K562 (cell line): Measurements from ENCODE around the gene CCDC27. TPM values are rescaled to one million over a fixed set of nuclear protein-coding genes. Genes with fewer than 3 reads are reported as not detected.

Experiments used
- ADNP ChIP-seq: fragments of 200-800 bp; sonication (Bioruptor generic); IDR thresholded peaks from 2 replicates; pipeline ENCODE4 v1.6.1; 2016; ENCODE audit warnings: missing genetic modification characterization, missing compliant biosample characterization
- C11orf30 ChIP-seq: fragments of 450-650 bp; IDR thresholded peaks from 2 replicates; pipeline ENCODE4 v1.6.1; 2016; ENCODE audit warnings: low read depth, mild to moderate bottlenecking
- CHD1 ChIP-seq: fragments of 200-600 bp; sonication (generic); IDR thresholded peaks from one replicate; pipeline ENCODE4 v1.6.1; 2012; ENCODE audit warnings: mild to moderate bottlenecking, moderate library complexity, low read length, inconsistent platforms
- CHD4 ChIP-seq: fragments of 200-600 bp; sonication (generic); IDR thresholded peaks from 3 replicates; pipeline ENCODE4 v1.6.1; 2012; ENCODE audit warnings: low read depth, mild to moderate bottlenecking, mixed read lengths, low read length, inconsistent platforms; ENCODE audit not compliant: insufficient read depth, insufficient replicate concordance, poor library complexity, severe bottlenecking
- DIDO1 ChIP-seq: fragments of 450-650 bp; IDR thresholded peaks from 2 replicates; pipeline ENCODE4 v1.6.1; 2016; ENCODE audit warnings: low read depth, missing biosample characterization, missing genetic modification characterization
- ERF ChIP-seq: fragments of 450-650 bp; formaldehyde crosslinking; IDR thresholded peaks from 2 replicates; pipeline ENCODE4 v1.4.0; 2020; ENCODE audit warnings: mild to moderate bottlenecking, mixed read lengths
- GABPB1 ChIP-seq: sonication (generic); formaldehyde crosslinking; IDR thresholded peaks from 2 replicates; pipeline ENCODE4 v1.8.0; 2022; ENCODE audit warnings: mild to moderate bottlenecking, missing genetic modification reagents
- HEY1 ChIP-seq: fragments of 250-450 bp; sonication (Bioruptor Pico); IDR thresholded peaks from 2 replicates; pipeline ENCODE4 v1.5.0; 2020; ENCODE audit warnings: mild to moderate bottlenecking, moderate library complexity, borderline replicate concordance
- HMGN3 ChIP-seq: IDR thresholded peaks from 2 replicates; pipeline ENCODE4 v1.6.1; 2011; ENCODE audit warnings: borderline replicate concordance, low read depth, mild to moderate bottlenecking, mixed read lengths, low read length; ENCODE audit not compliant: insufficient read length; ENCODE audit errors: extremely low read depth
- HNRNPL ChIP-seq: fragments of 200-400 bp; formaldehyde crosslinking; IDR thresholded peaks from 2 replicates; pipeline ENCODE4 v1.6.1; 2017; ENCODE audit warnings: low read depth, mild to moderate bottlenecking, low read length
- NFE2L1 ChIP-seq: fragments of 450-650 bp; IDR thresholded peaks from 2 replicates; pipeline ENCODE4 v1.6.1; 2016; ENCODE audit warnings: missing genetic modification characterization, low read depth, mild to moderate bottlenecking, missing compliant biosample characterization, moderate library complexity, borderline replicate concordance
- NR2C1 ChIP-seq, 2 experiments: fragments of 450-650 bp; IDR thresholded peaks; 2 replicates each; pipeline ENCODE4 v1.6.1; 2017; ENCODE audit warnings: mild to moderate bottlenecking in 2 of 2, antibody characterized with exemption in 1 of 2, inconsistent platforms in 1 of 2, missing compliant biosample characterization in 1 of 2, missing genetic modification characterization in 1 of 2
- NRF1 ChIP-seq, 2 experiments: fragments of 450-650 bp; IDR thresholded peaks in 1 of 2; conservative IDR thresholded peaks in 1 of 2; 2 replicates each; pipeline ENCODE4 v1.6.1; 2014; ENCODE audit warnings: mild to moderate bottlenecking in 2 of 2
- PCBP1 ChIP-seq: fragments of 200-400 bp; formaldehyde crosslinking; IDR thresholded peaks from 2 replicates; pipeline ENCODE4 v1.6.1; 2018; ENCODE audit warnings: mild to moderate bottlenecking, low read depth, low read length; ENCODE audit not compliant: poor library complexity, severe bottlenecking
- PHF20 ChIP-seq: fragments of 450-650 bp; IDR thresholded peaks from 2 replicates; pipeline ENCODE4 v1.6.1; 2018; ENCODE audit not compliant: partially characterized antibody
- RBBP5 ChIP-seq: fragments of 200-600 bp; sonication (generic); IDR thresholded peaks from 2 replicates; pipeline ENCODE4 v1.6.1; 2012; ENCODE audit warnings: borderline replicate concordance, mild to moderate bottlenecking, low read length, control low read depth, inconsistent platforms; ENCODE audit not compliant: insufficient read depth, poor library complexity, severe bottlenecking
- SETDB1 ChIP-seq: IDR thresholded peaks from one replicate; pipeline ENCODE4 v1.6.1; 2012; ENCODE audit warnings: low read length, control low read depth, inconsistent platforms
- SIN3B ChIP-seq: fragments of 450-650 bp; IDR thresholded peaks from 2 replicates; pipeline ENCODE4 v1.6.1; 2017; ENCODE audit warnings: low read depth, mild to moderate bottlenecking, moderate library complexity
- ZNF134 ChIP-seq: fragments of 250-450 bp; sonication (Bioruptor Pico); conservative IDR thresholded peaks from 2 replicates; pipeline ENCODE4 v1.4.0; 2020
- ZNF274 ChIP-seq: IDR thresholded peaks from 2 replicates; pipeline ENCODE4 v1.6.1; 2011; ENCODE audit warnings: low read depth, mild to moderate bottlenecking, low read length, moderate library complexity, borderline replicate concordance
- polyA plus RNA-seq, 8 experiments: library from polyadenylated mRNA; depleted of rRNA in 4 of 8; stranded (reverse) in 5 of 8; unstranded in 3 of 8; fragments of >200 nt; fragmentation: Nextera tagmentation in 2 of 8; fragmentation: Illumina TruSeq in 1 of 8; extraction: Ambion mirVana in 2 of 8; extraction: Trizol in 1 of 8; gene quantifications; 2 replicates each; pipeline versions ENCODE4 v1.2.1 to v1.2.3, GENCODE V29; 2011 to 2014; ENCODE audit warnings: inconsistent platforms in 1 of 8, missing spikeins in 1 of 8
- total RNA-seq, 7 experiments: library from RNA; depleted of rRNA in 6 of 7; stranded (reverse); fragments of >200 nt in 6 of 7; fragmentation: Illumina TruSeq in 2 of 7; extraction: Trizol in 2 of 7; gene quantifications; 2 replicates each; pipeline versions ENCODE4 v1.2.1 to v1.2.3, GENCODE V29; 2011 to 2021; ENCODE audit warnings: low replicate concordance in 1 of 7
- TF ChIP-seq, protein P1 (sequence below): fragments of 450-650 bp; formaldehyde crosslinking; IDR thresholded peaks from 2 replicates; pipeline ENCODE4 v1.4.0; 2020; ENCODE audit warnings: mild to moderate bottlenecking, moderate library complexity
- TF ChIP-seq, protein P2 (sequence below): fragments of 450-650 bp; IDR thresholded peaks from 2 replicates; pipeline ENCODE4 v1.6.1; 2016; ENCODE audit warnings: borderline replicate concordance
- TF ChIP-seq, protein P3 (sequence below), 2 experiments: fragments of 450-650 bp; conservative IDR thresholded peaks; 2 replicates each; pipeline ENCODE4 v1.6.1; 2017; ENCODE audit warnings: mild to moderate bottlenecking in 2 of 2, moderate library complexity in 2 of 2

Gene CCDC27
- total and polyA plus RNA-seq, 9 of the 15 experiments (the other 6 are each of a cell fraction or from before 2014, with no cell fraction given): 0.01 to 0.04 TPM; not detected in 7

DNA sequence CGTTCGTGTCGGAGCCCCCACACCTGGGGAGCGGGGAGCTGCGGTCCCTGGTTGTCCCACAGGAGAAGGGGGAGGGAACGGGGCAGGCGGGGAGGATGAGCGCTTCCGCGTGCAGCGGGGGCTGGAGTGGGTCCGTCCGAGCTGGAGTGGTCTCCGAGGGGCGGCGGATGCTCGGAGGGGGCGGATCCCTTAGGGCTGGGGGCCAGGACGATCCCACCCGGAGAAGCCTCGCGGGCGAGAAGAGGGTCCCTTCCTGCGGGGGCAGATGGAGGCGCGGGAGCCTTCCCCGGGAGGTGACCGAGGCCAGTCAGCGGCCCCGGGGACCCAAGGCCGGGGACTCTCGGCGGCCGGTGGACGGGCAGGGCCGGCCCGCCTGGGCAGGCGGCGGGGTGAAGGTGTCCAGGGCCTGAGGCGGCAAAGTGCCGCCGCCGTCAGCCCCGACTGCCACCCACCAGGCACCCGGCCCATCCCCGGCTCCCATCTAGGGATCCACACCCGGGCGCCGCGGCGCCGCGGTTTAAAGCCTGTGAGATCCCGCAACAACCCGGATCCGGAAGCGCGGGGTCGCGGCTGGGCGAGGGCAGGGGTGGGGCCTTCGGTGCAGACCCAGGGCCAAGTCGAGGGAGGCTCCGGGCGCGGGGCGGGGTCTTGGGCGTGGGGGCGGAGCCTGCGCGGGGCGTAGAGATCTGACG is 5.3 kb upstream of the CCDC27 start (continued):
- TF ChIP-seq, protein P1, sequence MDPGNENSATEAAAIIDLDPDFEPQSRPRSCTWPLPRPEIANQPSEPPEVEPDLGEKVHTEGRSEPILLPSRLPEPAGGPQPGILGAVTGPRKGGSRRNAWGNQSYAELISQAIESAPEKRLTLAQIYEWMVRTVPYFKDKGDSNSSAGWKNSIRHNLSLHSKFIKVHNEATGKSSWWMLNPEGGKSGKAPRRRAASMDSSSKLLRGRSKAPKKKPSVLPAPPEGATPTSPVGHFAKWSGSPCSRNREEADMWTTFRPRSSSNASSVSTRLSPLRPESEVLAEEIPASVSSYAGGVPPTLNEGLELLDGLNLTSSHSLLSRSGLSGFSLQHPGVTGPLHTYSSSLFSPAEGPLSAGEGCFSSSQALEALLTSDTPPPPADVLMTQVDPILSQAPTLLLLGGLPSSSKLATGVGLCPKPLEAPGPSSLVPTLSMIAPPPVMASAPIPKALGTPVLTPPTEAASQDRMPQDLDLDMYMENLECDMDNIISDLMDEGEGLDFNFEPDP (CRISPR knock-in tag): no peak
- TF ChIP-seq GABPB1: peak; percentile 88
- peak; percentile 87 to 88 for TF ChIP-seq NRF1 (conservative IDR thresholded peaks at IDR 0.05 in 1 of 2, IDR thresholded peaks at IDR 0.05 in 1 of 2)
- TF ChIP-seq, protein P2, sequence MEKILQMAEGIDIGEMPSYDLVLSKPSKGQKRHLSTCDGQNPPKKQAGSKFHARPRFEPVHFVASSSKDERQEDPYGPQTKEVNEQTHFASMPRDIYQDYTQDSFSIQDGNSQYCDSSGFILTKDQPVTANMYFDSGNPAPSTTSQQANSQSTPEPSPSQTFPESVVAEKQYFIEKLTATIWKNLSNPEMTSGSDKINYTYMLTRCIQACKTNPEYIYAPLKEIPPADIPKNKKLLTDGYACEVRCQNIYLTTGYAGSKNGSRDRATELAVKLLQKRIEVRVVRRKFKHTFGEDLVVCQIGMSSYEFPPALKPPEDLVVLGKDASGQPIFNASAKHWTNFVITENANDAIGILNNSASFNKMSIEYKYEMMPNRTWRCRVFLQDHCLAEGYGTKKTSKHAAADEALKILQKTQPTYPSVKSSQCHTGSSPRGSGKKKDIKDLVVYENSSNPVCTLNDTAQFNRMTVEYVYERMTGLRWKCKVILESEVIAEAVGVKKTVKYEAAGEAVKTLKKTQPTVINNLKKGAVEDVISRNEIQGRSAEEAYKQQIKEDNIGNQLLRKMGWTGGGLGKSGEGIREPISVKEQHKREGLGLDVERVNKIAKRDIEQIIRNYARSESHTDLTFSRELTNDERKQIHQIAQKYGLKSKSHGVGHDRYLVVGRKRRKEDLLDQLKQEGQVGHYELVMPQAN: 0 out of 2 replicates have a peak, but pooled peaks have one; percentile 36
- no peak for TF ChIP-seq ADNP (tag)
- TF ChIP-seq HMGN3: peak; percentile 60
- TF ChIP-seq ERF: peak; percentile 61; the same call in 1 of the 2 replicates
- no peak for TF ChIP-seq ZNF134 (CRISPR knock-in tag)
- TF ChIP-seq, protein P3, sequence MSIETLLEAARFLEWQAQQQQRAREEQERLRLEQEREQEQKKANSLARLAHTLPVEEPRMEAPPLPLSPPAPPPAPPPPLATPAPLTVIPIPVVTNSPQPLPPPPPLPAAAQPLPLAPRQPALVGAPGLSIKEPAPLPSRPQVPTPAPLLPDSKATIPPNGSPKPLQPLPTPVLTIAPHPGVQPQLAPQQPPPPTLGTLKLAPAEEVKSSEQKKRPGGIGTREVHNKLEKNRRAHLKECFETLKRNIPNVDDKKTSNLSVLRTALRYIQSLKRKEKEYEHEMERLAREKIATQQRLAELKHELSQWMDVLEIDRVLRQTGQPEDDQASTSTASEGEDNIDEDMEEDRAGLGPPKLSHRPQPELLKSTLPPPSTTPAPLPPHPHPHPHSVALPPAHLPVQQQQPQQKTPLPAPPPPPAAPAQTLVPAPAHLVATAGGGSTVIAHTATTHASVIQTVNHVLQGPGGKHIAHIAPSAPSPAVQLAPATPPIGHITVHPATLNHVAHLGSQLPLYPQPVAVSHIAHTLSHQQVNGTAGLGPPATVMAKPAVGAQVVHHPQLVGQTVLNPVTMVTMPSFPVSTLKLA (conservative IDR thresholded peaks at IDR 0.05): peak; percentile 33 to 63; a peak in 2 of 4 replicates
- TF ChIP-seq NR2C1 (IDR thresholded peaks at IDR 0.05): peak; percentile 98
- TF ChIP-seq NR2C1 (tag; IDR thresholded peaks at IDR 0.05): peak; percentile 98
- peak; percentile 86 for TF ChIP-seq PHF20
- 0 out of 2 replicates have a peak, but pooled peaks have one; percentile 47 for TF ChIP-seq HNRNPL
- TF ChIP-seq PCBP1: peak; percentile 28
- TF ChIP-seq C11orf30: peak; percentile 55; the same call in 1 of the 2 replicates
- TF ChIP-seq SIN3B: peak; percentile 87
- no peak for TF ChIP-seq NFE2L1 (tag)
- no peak for TF ChIP-seq CHD4
- peak; percentile 32 for TF ChIP-seq CHD1
- TF ChIP-seq DIDO1 (tag): no peak
- TF ChIP-seq ZNF274: no peak
- no peak for TF ChIP-seq HEY1 (CRISPR knock-in tag)
- peak; percentile 95 for TF ChIP-seq RBBP5
- no peak for TF ChIP-seq SETDB1
